SH-SY5Y (cell line): ENCODE data around the gene MOB3B.

Source experiments
- GATA2 ChIP-seq: IDR thresholded peaks from 2 replicates; pipeline ENCODE4 v1.6.1; 2011; ENCODE audit warnings: mild to moderate bottlenecking, low read depth, low read length
- GATA3 ChIP-seq: IDR thresholded peaks from 2 replicates; pipeline ENCODE4 v1.6.1; 2011; ENCODE audit warnings: low read depth, mild to moderate bottlenecking, low read length, moderate library complexity

- TF ChIP-seq GATA2 (no peak), GATA3 (no peak)
These were observed 52.6 kb downstream of the MOB3B start for GRCh38 chr9:27476870-27477515.
